ENCODE results near the gene ADGRA3.

ADGRA3 gene

DNA sequence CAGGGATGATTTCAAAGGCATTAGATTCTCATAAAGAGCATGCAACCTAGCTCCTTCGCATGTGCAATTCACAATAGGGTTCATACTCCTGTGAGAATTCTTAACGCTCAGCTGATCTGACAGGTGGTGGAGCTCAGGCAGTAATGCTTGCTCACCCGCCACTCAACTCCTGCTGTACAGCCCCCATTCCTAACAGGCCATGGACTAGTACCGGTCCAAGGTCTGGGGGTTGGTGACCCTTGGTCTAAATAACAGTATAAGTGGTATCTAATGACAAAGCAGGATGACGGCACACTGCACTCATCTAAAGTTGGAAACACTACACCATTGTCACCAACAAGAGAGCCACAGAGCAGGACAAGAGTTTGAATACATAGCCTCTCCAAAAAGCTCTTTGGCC is 28.5 kb downstream of the ADGRA3 start:
- Histone ChIP-seq H2AFZ (ENCODE audit: low read depth, low read length, severe bottlenecking) (no peak overlapping the region), H3F3A (ENCODE audit: insufficient read depth) (no peaks in the 10 kb centered on the region), H3K9me3 (ENCODE audit: insufficient read depth, low read length) (no peaks in the 10 kb centered on the region), H3K27me3 (ENCODE audit: low read length) (no peaks in the 10 kb centered on the region), H3K36me3 (ENCODE audit: low read length) (no peaks in the 10 kb centered on the region), H3K9ac (ENCODE audit: low read length) (no peak overlapping the region), H3K9me2 (replicated peaks; ENCODE audit: insufficient read depth, low read length) (no peaks in the 10 kb centered on the region), H3K79me2 (ENCODE audit: insufficient read depth, low read length) (no peaks in the 10 kb centered on the region), H4K20me1 (ENCODE audit: low read depth, low read length) (no peaks in the 10 kb centered on the region), H3K27ac (ENCODE audit: low read depth, low read length) (no peak overlapping the region), H3K4me3 (ENCODE audit: insufficient read depth, low read length, poor library complexity, severe bottlenecking) (no peak overlapping the region), H3K4me2 (ENCODE audit: low read depth, low read length, poor library complexity, severe bottlenecking) (no peak overlapping the region)
- TF ChIP-seq, protein P1, sequence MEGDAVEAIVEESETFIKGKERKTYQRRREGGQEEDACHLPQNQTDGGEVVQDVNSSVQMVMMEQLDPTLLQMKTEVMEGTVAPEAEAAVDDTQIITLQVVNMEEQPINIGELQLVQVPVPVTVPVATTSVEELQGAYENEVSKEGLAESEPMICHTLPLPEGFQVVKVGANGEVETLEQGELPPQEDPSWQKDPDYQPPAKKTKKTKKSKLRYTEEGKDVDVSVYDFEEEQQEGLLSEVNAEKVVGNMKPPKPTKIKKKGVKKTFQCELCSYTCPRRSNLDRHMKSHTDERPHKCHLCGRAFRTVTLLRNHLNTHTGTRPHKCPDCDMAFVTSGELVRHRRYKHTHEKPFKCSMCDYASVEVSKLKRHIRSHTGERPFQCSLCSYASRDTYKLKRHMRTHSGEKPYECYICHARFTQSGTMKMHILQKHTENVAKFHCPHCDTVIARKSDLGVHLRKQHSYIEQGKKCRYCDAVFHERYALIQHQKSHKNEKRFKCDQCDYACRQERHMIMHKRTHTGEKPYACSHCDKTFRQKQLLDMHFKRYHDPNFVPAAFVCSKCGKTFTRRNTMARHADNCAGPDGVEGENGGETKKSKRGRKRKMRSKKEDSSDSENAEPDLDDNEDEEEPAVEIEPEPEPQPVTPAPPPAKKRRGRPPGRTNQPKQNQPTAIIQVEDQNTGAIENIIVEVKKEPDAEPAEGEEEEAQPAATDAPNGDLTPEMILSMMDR (IDR thresholded peaks at IDR 0.05; ENCODE audit: insufficient read depth, low read length, poor library complexity, severe bottlenecking): no peak
- TF ChIP-seq EZH2phosphoT487 (conservative IDR thresholded peaks at IDR 0.05; ENCODE audit: low read length): no peak

DNA sequence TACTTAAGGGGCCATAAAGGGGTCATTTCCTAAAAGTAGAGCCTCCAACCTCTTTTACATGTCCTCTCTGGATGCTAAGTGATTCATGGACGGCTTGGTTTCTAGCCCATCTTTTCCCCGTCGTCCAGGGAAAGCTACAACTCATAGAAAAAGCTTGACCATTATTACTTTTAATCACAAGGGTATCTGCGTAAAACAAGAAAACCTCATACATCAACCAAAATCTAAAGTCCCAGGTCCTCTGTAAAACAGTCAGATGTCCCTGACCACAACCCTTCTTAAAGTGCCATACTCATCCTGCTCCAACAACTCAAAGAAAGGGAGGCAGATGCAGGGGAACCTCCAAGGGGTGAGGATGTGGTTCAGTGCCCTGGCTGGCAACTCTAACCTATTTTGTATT is 29.6 kb downstream of the ADGRA3 start:
- Histone ChIP-seq H3K27me3 (ENCODE audit: low read length) (no peaks in the 10 kb centered on the region), H3K9me2 (replicated peaks; ENCODE audit: insufficient read depth, low read length) (no peaks in the 10 kb centered on the region), H3K36me3 (ENCODE audit: low read length) (no peaks in the 10 kb centered on the region), H3F3A (ENCODE audit: insufficient read depth) (no peaks in the 10 kb centered on the region), H3K27ac (ENCODE audit: low read depth, low read length) (no peak overlapping the region), H3K4me3 (ENCODE audit: insufficient read depth, low read length, poor library complexity, severe bottlenecking) (no peak overlapping the region), H2AFZ (ENCODE audit: low read depth, low read length, severe bottlenecking) (no peak overlapping the region), H3K9ac (ENCODE audit: low read length) (no peak overlapping the region), H4K20me1 (ENCODE audit: low read depth, low read length) (no peaks in the 10 kb centered on the region), H3K79me2 (ENCODE audit: insufficient read depth, low read length) (no peaks in the 10 kb centered on the region), H3K4me2 (ENCODE audit: low read depth, low read length, poor library complexity, severe bottlenecking) (no peak overlapping the region), H3K9me3 (ENCODE audit: insufficient read depth, low read length) (no peaks in the 10 kb centered on the region)
- no peak for TF ChIP-seq EZH2phosphoT487 (conservative IDR thresholded peaks at IDR 0.05; ENCODE audit: low read length)
- TF ChIP-seq, protein P1 (IDR thresholded peaks at IDR 0.05; ENCODE audit: insufficient read depth, low read length, poor library complexity, severe bottlenecking): no peak

DNA sequence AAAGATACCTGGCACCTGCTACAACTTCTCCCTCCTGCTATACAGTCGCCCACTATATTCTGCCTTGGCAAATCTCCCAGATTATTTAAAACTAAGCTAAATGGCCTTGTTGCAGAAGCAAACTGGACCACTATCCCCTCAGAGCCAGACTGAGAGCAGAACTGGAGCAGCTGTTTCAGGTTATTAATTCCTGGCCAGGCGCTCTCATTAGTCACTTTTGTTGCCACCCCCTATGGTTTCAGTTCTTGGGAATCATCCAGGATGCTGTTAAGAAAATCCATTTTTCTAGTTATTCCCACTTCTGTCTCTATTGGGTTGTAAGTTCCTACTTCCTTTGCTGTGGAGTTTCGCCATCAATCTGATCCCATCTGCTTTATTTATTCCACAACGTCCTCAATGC is 30.1 kb downstream of the ADGRA3 start:
- no peak overlapping the region for H3K27ac ChIP-seq (ENCODE audit: low read depth, low read length)
- no peak overlapping the region for H3K9ac ChIP-seq (ENCODE audit: low read length)
- no peaks in the 10 kb centered on the region for H3F3A ChIP-seq (ENCODE audit: insufficient read depth)
- TF ChIP-seq, protein P1 (IDR thresholded peaks at IDR 0.05; ENCODE audit: insufficient read depth, low read length, poor library complexity, severe bottlenecking): no peak
- no peak for TF ChIP-seq EZH2phosphoT487 (conservative IDR thresholded peaks at IDR 0.05; ENCODE audit: low read length)
- H3K9me2 ChIP-seq (replicated peaks; ENCODE audit: insufficient read depth, low read length): no peaks in the 10 kb centered on the region
- no peaks in the 10 kb centered on the region for H3K9me3 ChIP-seq (ENCODE audit: insufficient read depth, low read length)
- no peak overlapping the region for H3K4me3 ChIP-seq (ENCODE audit: insufficient read depth, low read length, poor library complexity, severe bottlenecking)
- no peaks in the 10 kb centered on the region for H3K27me3 ChIP-seq (ENCODE audit: low read length)
- no peaks in the 10 kb centered on the region for H4K20me1 ChIP-seq (ENCODE audit: low read depth, low read length)
- H3K36me3 ChIP-seq (ENCODE audit: low read length): no peaks in the 10 kb centered on the region
- H3K79me2 ChIP-seq (ENCODE audit: insufficient read depth, low read length): no peaks in the 10 kb centered on the region
- H3K4me2 ChIP-seq (ENCODE audit: low read depth, low read length, poor library complexity, severe bottlenecking): no peak overlapping the region
- H2AFZ ChIP-seq (ENCODE audit: low read depth, low read length, severe bottlenecking): no peak overlapping the region

Data from SU-DHL-6 (cell line).